Mucosa of descending colon (tissue), 3 donors: Measurements from ENCODE around the gene KRTDAP. TPM values are rescaled to one million over a fixed set of nuclear protein-coding genes. Genes with fewer than 3 reads are reported as not detected.
A peak's percentile ranks its signal among the peaks of the same experiment; 100 is the strongest.

Experiments
- ATAC-seq: fragments of 200-7000 bp; cut with Tn5 transposase; one replicate; pipeline ENCODE4 v1.9.1; 2020; ENCODE audit warnings: mild to moderate bottlenecking, moderate library complexity
- DNase-seq, 3 donors: peaks; one replicate each; pipeline ENCODE4 v3.0.0-alpha.2; 2020
- H3K36me3 ChIP-seq: fragments of 200-600 bp; one replicate; pipeline ENCODE4 v1.8.0; 2021; ENCODE audit warnings: low read depth, mild to moderate bottlenecking
- H3K4me1 ChIP-seq: fragments of 200-600 bp; one replicate; pipeline ENCODE4 v1.8.0; 2021; ENCODE audit warnings: low read depth, mild to moderate bottlenecking
- H3K4me3 ChIP-seq: fragments of 200-600 bp; one replicate; pipeline ENCODE4 v1.8.0; 2021; ENCODE audit warnings: mild to moderate bottlenecking
- H3K9me3 ChIP-seq: fragments of 200-600 bp; one replicate; pipeline ENCODE4 v1.8.0; 2021; ENCODE audit warnings: mild to moderate bottlenecking
- intact Hi-C, 2 donors: fragments of 100-400 bp; cut with DNase I in 1 of 2; cut with micrococcal nuclease in 1 of 2; formaldehyde crosslinking; loops; one replicate each; pipeline versions ENCODE4 v1.11.0 to v1.11.1; 2022; cut with DNase I, micrococcal nuclease
- total RNA-seq, 3 donors: library from RNA; stranded (reverse); fragmentation: NEBNext Ultra II Directional in 2 of 3; extraction: Animal tissue kit (Norgen Biotek cat#: 25700) in 2 of 3; gene quantifications; one replicate each; pipeline versions ENCODE4 v1.2.1 to v1.2.4, GENCODE V29; 2021 to 2023
- TF ChIP-seq, protein P1 (sequence below): fragments of 200-600 bp; IDR thresholded peaks from one replicate; pipeline ENCODE4 v1.8.0; 2022; ENCODE audit warnings: antibody characterized with exemption, mild to moderate bottlenecking
- donor health status: DM: no; HTN: no; CAD: no; lungs with moderate emphysema.
- donor health status: DM: no; HTN: no; CAD: no.
- donor health status: DM: no; HTN: yes; CAD: no.

KRTDAP gene
- total RNA-seq, 3 donors from 2014 or later = not detected

DNA sequence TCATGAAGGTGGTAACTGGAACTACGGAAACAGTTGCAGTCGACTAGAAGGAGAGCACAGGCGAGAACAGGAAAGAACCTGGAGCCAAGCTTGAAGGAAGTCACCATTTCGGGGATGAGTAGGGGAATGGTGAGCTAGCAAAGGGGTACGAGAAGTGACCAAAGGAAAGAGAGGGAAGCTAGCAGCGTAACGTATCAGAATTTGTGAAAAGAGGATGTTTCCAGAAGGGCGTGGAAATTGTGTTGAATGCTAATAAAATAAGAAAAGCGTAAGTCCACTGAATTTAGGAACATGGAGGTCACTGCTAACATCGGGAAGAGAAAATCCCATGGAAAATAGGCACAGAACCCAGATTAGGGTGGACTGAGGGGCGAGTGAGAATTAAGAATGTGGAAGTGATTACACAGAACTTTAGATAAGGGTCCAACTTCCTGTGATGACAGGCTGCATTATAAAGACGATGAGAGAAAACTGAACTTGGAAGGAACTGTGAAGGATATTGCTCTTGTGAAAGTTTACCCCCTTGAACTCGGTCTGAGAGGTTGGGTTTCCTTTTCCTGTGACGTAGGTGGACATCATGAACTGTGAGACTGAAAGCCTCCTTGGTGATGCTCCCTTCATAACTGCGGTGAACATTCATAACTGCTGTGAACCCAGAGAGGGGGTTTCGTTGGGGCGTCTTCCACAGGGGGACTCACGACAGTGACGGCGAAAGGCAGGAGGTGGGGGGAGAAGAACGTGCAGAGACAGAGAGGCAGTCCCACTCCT, 44.3 kb downstream of the KRTDAP start:
- ATAC-seq (peak; percentile 14), DNase-seq (no peak)
- intact Hi-C loops = no loop called here
- TF ChIP-seq, protein P1, sequence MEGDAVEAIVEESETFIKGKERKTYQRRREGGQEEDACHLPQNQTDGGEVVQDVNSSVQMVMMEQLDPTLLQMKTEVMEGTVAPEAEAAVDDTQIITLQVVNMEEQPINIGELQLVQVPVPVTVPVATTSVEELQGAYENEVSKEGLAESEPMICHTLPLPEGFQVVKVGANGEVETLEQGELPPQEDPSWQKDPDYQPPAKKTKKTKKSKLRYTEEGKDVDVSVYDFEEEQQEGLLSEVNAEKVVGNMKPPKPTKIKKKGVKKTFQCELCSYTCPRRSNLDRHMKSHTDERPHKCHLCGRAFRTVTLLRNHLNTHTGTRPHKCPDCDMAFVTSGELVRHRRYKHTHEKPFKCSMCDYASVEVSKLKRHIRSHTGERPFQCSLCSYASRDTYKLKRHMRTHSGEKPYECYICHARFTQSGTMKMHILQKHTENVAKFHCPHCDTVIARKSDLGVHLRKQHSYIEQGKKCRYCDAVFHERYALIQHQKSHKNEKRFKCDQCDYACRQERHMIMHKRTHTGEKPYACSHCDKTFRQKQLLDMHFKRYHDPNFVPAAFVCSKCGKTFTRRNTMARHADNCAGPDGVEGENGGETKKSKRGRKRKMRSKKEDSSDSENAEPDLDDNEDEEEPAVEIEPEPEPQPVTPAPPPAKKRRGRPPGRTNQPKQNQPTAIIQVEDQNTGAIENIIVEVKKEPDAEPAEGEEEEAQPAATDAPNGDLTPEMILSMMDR = no peak
- Histone ChIP-seq H3K4me3 (no peak overlapping the region), H3K9me3 (no peaks in the 10 kb centered on the region), H3K4me1 (no peaks in the 10 kb centered on the region), H3K36me3 (no peaks in the 10 kb centered on the region)

GRCh38 chr19:35444735-35445134, 45.5 kb downstream of the KRTDAP start:
- no peaks in the 10 kb centered on the region for H3K9me3 ChIP-seq
- H3K4me1 ChIP-seq = no peaks in the 10 kb centered on the region
- DNase-seq (no peak), ATAC-seq (no peak)
- H3K36me3 ChIP-seq = no peaks in the 10 kb centered on the region
- intact Hi-C loops = no loop called here
- H3K4me3 ChIP-seq = no peak overlapping the region
- TF ChIP-seq, protein P1 = no peak

- peak in 1 of 3 donors; percentile 62 for DNase-seq
- intact Hi-C loops = no loop called here
- no peaks in the 10 kb centered on the region for H3K9me3 ChIP-seq
- ATAC-seq = no peak
- H3K36me3 ChIP-seq = no peaks in the 10 kb centered on the region
- H3K4me1 ChIP-seq = peaks cover 5% of the 10 kb centered on the region
- TF ChIP-seq, protein P1 = no peak
- no peak overlapping the region for H3K4me3 ChIP-seq
Measured at GRCh38 chr19:35442091-35442490, 48.2 kb downstream of the KRTDAP start.

- ATAC-seq (no peak), DNase-seq (no peak)
- intact Hi-C loops = no loop called here
Measured at GRCh38 chr19:35439921-35440320, 50.3 kb downstream of the KRTDAP start.

GRCh38 chr19:35438527-35438926, 51.7 kb downstream of the KRTDAP start:
- ATAC-seq = no peak
- Histone ChIP-seq H3K9me3 (no peaks in the 10 kb centered on the region), H3K36me3 (no peaks in the 10 kb centered on the region), H3K4me1 (peaks cover 23% of the 10 kb centered on the region), H3K4me3 (no peak overlapping the region)
- intact Hi-C loops = no loop called here
- DNase-seq = no peak
- TF ChIP-seq, protein P1 = no peak

More at GRCh38 chr19:35439921-35440320, 50.3 kb downstream of the KRTDAP start:
- no peaks in the 10 kb centered on the region for H3K9me3 ChIP-seq
- H3K36me3 ChIP-seq = no peaks in the 10 kb centered on the region
- no peak overlapping the region for H3K4me3 ChIP-seq
- H3K4me1 ChIP-seq = peaks cover 19% of the 10 kb centered on the region
- TF ChIP-seq, protein P1 = no peak
